ENCODE results near the gene TFDP2.
"Not testable (repeated sequence)": the region's sequence is repeated elsewhere in the genome, so short reads cannot be mapped to it uniquely, and the experiment has no call there.

TFDP2 gene

GRCh38 chr3:142148792-142149672 is at the start of gene TFDP2:
Gene TFDP2, minus strand, starts transcription at chr3:142149544. Its CDS starts 47,795 bp downstream, at chr3:142101749.
- DNase-seq: peak; percentile 60

GRCh38 chr3:142188846-142189245 is 39.5 kb upstream of the TFDP2 start:
- no peak for DNase-seq

- no peak for DNase-seq
These were observed 31.5 kb upstream of the TFDP2 start for GRCh38 chr3:142180761-142181362.

GRCh38 chr3:142175478-142175877 is 26.1 kb upstream of the TFDP2 start:
- DNase-seq: no peak

- DNase-seq: no peak
These were observed 25.2 kb upstream of the TFDP2 start for GRCh38 chr3:142174559-142174958.

GRCh38 chr3:142168514-142168913 is 19.2 kb upstream of the TFDP2 start:
- DNase-seq: no peak

GRCh38 chr3:142165194-142165593 is 15.8 kb upstream of the TFDP2 start:
- DNase-seq: no peak

- DNase-seq: no peak
These were observed 9.9 kb upstream of the TFDP2 start for GRCh38 chr3:142159083-142159740.

- no peak for DNase-seq
These were observed 4.8 kb upstream of the TFDP2 start for GRCh38 chr3:142154186-142154585.

- no peak for DNase-seq
These were observed 3.0 kb upstream of the TFDP2 start for GRCh38 chr3:142152384-142152783.

- DNase-seq: no peak
These were observed 2.5 kb upstream of the TFDP2 start for GRCh38 chr3:142151828-142152227.

GRCh38 chr3:142151240-142151639 is 1.9 kb upstream of the TFDP2 start:
- DNase-seq: no peak

- no peak for DNase-seq
These were observed 927 bp upstream of the TFDP2 start for GRCh38 chr3:142150271-142150670.

GRCh38 chr3:142149673-142149992 is 289 bp upstream of the TFDP2 start:
- no peak for DNase-seq

GRCh38 chr3:142148044-142148791 is 1.1 kb downstream of the TFDP2 start:
- DNase-seq: no peak

- not testable (repeated sequence) for DNase-seq
These were observed 4.8 kb downstream of the TFDP2 start for GRCh38 chr3:142144587-142144986.

- not testable (repeated sequence) for DNase-seq
These were observed 8.6 kb downstream of the TFDP2 start for GRCh38 chr3:142140608-142141285.

- not testable (repeated sequence) for DNase-seq
These were observed 12.3 kb downstream of the TFDP2 start for GRCh38 chr3:142137089-142137488.

- DNase-seq: no peak
These were observed 14.5 kb downstream of the TFDP2 start for GRCh38 chr3:142134799-142135325.

GRCh38 chr3:142129516-142130171 is 19.7 kb downstream of the TFDP2 start:
- DNase-seq: no peak

GRCh38 chr3:142127941-142128658 is 21.2 kb downstream of the TFDP2 start:
- DNase-seq: no peak
